Ishikawa (cell line): ENCODE results near the gene FGF14.

Experiments
- CEBPB ChIP-seq: IDR thresholded peaks from 2 replicates; pipeline ENCODE4 v1.6.1; 2012
- CREB1 ChIP-seq: IDR thresholded peaks from 2 replicates; pipeline ENCODE4 v1.6.1; 2012; ENCODE audit warnings: low read depth
- EGR1 ChIP-seq: IDR thresholded peaks from 2 replicates; pipeline ENCODE4 v1.6.1; 2012
- EP300 ChIP-seq: IDR thresholded peaks from 2 replicates; pipeline ENCODE4 v1.6.1; 2012; ENCODE audit warnings: borderline replicate concordance
- FOXM1 ChIP-seq: IDR thresholded peaks from 2 replicates; pipeline ENCODE4 v1.6.1; 2012; ENCODE audit warnings: low read depth, borderline replicate concordance
- NFIC ChIP-seq: IDR thresholded peaks from 2 replicates; pipeline ENCODE4 v1.6.1; 2012
- RAD21 ChIP-seq: IDR thresholded peaks from 2 replicates; pipeline ENCODE4 v1.6.1; 2012; ENCODE audit warnings: low read depth
- TAF1 ChIP-seq: IDR thresholded peaks from 2 replicates; pipeline ENCODE4 v1.6.1; 2012; ENCODE audit warnings: low read depth, mild to moderate bottlenecking
- TCF12 ChIP-seq: IDR thresholded peaks from 2 replicates; pipeline ENCODE4 v1.6.1; 2012; ENCODE audit warnings: low read depth
- TEAD4 ChIP-seq: IDR thresholded peaks from 2 replicates; pipeline ENCODE4 v1.6.1; 2012
- YY1 ChIP-seq: IDR thresholded peaks from 2 replicates; pipeline ENCODE4 v1.6.1; 2012; ENCODE audit warnings: low read depth
- ZBTB7A ChIP-seq: IDR thresholded peaks from 2 replicates; pipeline ENCODE4 v1.6.1; 2012; ENCODE audit warnings: low read depth
- TF ChIP-seq, protein P1 (sequence below): IDR thresholded peaks from 2 replicates; pipeline ENCODE4 v1.6.1; 2012
- TF ChIP-seq, protein P2 (sequence below): IDR thresholded peaks from 2 replicates; pipeline ENCODE4 v1.6.1; 2012; ENCODE audit warnings: low read depth, mild to moderate bottlenecking
- TF ChIP-seq, protein P3 (sequence below): IDR thresholded peaks from 2 replicates; pipeline ENCODE4 v1.6.1; 2012

Gene FGF14

DNA sequence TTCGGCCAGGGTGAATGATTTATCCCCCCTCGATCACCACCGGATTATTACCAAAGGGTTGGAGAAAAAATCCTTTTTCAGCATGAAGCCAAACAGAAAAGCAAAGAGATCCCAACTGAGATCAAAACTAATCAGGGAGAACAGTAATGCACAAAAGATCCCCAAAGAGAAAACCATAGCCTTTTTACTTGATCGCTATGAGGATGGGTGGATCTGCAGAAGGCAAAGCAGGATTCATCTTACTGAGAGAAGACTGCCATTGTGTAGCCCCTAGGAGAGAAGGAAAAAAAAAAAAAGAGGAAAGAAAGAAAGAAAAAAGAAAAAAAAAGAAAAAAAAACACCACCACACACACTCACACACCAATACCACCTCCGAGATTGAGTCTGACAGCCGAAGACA lies at the start of gene FGF14:
Gene FGF14 (minus strand): TSS at position 283 of the 400 bp plus-strand sequence.
- TF ChIP-seq FOXM1 = no peak
- no peak for TF ChIP-seq TEAD4

DNA sequence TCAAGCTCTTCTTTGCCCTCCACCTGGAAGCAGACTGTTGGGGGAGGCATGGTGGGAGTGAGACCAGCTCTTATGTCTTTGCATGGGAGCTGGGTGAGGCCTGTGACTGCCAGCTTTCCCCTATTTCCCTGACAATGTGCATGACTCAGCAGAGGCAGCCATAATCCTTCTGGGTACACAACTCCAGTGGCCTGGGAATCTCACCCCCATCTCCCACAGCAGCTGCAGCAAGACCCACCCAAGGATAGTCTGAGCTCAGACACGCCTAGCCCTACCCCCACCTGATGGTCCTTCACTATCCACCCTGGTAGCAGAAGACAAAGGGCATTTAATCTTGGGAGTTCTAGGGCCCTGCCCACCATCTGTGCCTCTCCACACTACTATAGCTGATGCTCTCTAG lies 41.4 kb upstream of the FGF14 start:
- TF ChIP-seq FOXM1 (no peak), YY1 (no peak), ZBTB7A (no peak), CREB1 (no peak), TAF1 (no peak), CEBPB (no peak), EP300 (no peak), EGR1 (no peak), NFIC (no peak)
- TF ChIP-seq, protein P1, sequence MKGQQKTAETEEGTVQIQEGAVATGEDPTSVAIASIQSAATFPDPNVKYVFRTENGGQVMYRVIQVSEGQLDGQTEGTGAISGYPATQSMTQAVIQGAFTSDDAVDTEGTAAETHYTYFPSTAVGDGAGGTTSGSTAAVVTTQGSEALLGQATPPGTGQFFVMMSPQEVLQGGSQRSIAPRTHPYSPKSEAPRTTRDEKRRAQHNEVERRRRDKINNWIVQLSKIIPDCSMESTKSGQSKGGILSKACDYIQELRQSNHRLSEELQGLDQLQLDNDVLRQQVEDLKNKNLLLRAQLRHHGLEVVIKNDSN = no peak
- TF ChIP-seq, protein P2, sequence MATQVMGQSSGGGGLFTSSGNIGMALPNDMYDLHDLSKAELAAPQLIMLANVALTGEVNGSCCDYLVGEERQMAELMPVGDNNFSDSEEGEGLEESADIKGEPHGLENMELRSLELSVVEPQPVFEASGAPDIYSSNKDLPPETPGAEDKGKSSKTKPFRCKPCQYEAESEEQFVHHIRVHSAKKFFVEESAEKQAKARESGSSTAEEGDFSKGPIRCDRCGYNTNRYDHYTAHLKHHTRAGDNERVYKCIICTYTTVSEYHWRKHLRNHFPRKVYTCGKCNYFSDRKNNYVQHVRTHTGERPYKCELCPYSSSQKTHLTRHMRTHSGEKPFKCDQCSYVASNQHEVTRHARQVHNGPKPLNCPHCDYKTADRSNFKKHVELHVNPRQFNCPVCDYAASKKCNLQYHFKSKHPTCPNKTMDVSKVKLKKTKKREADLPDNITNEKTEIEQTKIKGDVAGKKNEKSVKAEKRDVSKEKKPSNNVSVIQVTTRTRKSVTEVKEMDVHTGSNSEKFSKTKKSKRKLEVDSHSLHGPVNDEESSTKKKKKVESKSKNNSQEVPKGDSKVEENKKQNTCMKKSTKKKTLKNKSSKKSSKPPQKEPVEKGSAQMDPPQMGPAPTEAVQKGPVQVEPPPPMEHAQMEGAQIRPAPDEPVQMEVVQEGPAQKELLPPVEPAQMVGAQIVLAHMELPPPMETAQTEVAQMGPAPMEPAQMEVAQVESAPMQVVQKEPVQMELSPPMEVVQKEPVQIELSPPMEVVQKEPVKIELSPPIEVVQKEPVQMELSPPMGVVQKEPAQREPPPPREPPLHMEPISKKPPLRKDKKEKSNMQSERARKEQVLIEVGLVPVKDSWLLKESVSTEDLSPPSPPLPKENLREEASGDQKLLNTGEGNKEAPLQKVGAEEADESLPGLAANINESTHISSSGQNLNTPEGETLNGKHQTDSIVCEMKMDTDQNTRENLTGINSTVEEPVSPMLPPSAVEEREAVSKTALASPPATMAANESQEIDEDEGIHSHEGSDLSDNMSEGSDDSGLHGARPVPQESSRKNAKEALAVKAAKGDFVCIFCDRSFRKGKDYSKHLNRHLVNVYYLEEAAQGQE = no peak

DNA sequence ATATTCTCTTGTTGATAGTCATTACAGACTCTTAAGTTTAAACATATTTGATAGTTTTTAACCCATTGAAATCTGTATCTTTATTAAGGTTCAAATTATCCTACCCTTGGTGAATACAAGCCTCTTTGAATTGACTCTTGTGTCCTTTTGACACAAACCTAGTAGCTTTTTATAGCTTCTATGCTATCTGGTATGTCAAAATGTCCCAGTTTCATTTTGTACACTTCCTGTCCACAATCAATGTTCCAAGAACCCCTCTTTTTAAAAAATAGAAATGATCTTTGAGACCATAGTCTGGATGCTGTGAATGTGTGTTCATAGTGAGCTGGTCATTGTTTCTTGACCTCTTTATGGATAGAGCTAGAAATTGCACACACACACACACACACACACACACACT lies 39.2 kb upstream of the FGF14 start:
- TF ChIP-seq ZBTB7A (no peak), EP300 (no peak), CEBPB (no peak), TEAD4 (no peak), NFIC (no peak), CREB1 (no peak), YY1 (no peak), TAF1 (no peak), RAD21 (no peak), TCF12 (no peak), EGR1 (no peak), FOXM1 (no peak)
- TF ChIP-seq, protein P1 = no peak
- TF ChIP-seq, protein P3, sequence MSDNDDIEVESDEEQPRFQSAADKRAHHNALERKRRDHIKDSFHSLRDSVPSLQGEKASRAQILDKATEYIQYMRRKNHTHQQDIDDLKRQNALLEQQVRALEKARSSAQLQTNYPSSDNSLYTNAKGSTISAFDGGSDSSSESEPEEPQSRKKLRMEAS = no peak
- TF ChIP-seq, protein P2 = no peak

DNA sequence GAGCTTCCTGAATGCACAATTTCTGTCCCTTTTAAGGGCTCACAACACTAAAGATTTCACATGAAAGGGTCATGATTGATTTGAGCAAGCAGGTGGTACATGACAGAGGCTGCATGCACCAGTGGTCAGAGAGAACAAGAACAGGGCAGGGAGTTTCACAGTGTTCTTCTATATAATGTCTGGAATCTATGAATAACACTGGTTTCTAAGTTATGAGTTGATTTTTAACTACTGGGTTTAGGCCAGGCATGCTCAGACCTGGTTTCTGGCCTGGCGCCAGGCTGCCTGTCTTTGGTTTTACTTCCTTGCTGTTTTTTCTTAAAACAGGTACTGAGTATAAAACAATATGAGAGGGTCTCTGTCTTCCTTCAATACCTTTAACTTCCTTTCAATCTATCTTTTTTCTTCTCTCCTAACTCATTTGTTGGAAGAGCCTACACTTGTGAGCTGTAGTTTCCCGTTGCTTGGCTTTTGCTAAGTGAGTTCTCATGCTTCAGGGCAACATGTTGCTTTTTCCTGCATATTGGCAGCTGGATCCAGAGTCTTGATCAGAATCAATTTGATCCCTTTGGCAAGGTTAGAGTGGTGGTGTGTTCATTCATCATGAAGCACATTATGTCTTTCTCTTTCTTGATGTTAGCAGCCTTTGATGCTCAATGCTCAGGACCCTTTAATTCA lies 38.5 kb upstream of the FGF14 start:
- TF ChIP-seq NFIC = no peak
- TF ChIP-seq CREB1 = no peak
- TF ChIP-seq EP300 = no peak
- TF ChIP-seq YY1 = no peak
- TF ChIP-seq FOXM1 = no peak
- TF ChIP-seq, protein P2 = no peak
- TF ChIP-seq, protein P3 = no peak
- TF ChIP-seq TAF1 = no peak
- TF ChIP-seq CEBPB = no peak
- no peak for TF ChIP-seq EGR1
- TF ChIP-seq, protein P1 = no peak
- TF ChIP-seq RAD21 = no peak
- no peak for TF ChIP-seq TEAD4
- no peak for TF ChIP-seq TCF12
- no peak for TF ChIP-seq ZBTB7A
